ENCODE results near the gene ZNF106. TPM values are rescaled to one million over a fixed set of nuclear protein-coding genes. Genes with fewer than 3 reads are reported as not detected.

ZNF106 gene
- total RNA-seq, 1 donor from 2014 or later, result 57.2 TPM

DNA sequence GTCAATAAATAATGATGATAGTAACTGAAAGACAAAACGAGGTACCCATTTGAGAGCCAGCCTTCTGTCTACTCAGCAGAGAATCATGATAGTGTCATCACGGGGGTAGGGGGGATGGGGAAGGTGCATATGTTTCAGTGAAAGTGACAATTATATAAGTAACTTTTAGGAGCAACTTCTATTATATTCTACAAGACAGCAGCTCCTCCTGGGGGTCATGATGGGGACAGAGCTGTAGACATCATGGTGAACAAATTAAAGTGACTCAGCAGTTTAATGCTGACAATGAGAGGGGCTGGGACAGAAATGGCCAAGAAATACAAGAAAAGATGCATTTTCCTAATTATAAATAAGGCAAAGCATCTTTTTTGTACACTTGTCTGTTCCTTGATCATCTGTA is 119.8 kb downstream of the ZNF106 start:
- no peak for DNase-seq (ENCODE audit: low read depth, low spot score)

DNA sequence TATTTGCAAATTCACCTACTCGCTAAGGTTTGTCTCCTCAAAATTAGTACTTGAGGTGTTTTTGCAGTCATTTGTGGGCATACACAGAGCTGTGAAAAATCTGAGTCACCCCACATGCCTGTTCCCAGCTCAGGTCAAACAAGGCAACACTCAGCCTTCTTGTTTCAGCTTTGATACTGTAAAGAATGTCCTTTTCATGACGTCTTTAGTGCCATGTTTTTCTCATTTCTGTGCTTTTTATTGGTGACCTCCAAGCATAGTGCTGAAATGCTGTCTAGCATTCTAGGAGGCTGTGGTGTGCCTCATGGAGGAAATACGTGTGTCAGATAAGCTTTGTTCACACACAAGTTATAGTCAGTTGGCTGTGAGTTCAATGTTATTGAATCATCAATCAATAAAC is 122.8 kb downstream of the ZNF106 start:
- no peak for DNase-seq (ENCODE audit: low read depth, low spot score)

DNA sequence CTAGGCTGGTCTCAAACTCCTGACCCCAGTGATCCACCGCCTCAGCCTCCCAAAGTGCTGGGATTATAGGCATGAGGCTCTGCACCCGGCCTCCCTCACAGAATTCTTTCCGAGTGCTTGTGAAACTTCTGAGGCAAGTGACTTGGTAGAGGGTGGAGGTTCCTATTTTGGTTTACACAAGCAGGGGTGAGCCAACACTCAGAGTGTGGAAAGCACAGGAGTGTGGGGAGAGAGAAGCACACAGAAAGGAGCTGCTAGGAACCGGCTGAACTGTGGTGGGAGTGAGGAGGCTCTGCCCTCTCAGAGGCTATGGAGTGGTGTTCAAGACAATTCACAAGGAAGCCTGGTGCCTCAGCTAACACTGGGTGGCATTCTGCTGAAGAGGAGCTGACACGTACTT is 123.9 kb downstream of the ZNF106 start:
- DNase-seq (ENCODE audit: low read depth, low spot score), result no peak

DNA sequence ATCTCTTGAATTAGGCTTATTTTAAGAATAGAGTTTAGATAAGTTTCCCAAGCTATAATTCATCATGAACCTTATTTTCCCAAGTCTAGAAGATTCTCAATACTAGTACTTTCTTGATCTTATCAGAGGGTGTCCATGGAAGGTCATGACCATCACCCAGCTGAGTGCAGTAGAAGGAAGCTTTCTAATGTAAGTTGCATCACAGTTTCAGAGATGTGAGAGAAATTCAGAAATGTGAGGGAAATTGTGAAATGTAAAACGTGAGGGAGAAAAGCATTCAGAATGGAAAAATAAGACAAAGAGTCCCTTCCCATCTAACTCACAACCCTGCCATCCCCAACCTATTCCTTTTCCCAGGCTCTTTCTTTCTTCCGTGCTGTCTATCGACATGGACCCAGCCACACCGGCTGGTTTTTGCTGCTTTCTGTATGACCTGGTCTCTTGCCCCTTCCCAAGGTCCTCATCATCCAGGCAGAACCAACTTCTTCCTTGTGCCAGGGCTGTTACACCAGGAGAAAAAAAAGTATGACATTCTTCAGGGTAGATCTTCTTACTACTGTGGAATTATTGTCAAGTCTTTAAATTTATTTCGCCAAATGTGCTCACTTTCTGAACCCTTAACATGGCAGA is 124.9 kb downstream of the ZNF106 start:
- no peak for DNase-seq (ENCODE audit: low read depth, low spot score)

DNA sequence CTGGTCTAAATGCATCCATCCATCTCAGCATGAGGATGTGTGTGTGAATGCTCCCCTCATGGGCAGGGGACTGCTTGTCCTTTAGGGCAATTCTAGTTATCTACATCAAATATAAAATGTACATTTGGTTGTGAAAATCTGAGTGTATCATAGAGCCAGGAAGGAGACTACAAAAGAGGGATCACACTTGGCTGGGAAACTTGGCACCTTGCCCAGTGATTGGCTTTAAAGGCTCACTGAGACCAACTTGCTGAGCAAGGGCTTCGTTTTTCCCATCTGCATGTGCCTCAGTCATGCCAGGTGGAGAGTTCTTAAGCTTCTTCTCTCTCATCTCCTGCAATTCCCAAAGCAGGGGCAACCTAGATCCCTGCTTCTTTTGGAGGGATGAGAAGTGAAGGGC is 126.4 kb downstream of the ZNF106 start:
- DNase-seq (ENCODE audit: low read depth, low spot score), result peak; percentile 39

DNA sequence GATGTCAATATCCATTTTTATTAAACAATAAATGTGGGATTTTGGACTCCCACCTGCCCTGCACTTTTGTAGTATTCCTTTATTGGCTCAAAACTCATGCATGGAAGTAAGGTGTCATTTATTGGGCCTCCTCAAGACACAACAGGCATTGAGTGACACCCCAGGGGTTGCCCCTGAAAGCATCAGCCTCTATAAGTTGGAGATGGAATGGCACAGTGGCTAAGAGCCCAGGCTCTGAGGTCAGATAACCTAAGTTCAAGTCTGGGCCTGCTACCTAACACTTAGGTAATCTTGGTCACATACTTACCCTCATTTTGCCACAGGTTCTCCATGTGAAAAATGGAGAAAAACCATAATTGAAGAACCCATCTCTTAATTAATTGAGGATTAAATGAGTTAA is 127.0 kb downstream of the ZNF106 start:
- no peak for DNase-seq (ENCODE audit: low read depth, low spot score)

DNA sequence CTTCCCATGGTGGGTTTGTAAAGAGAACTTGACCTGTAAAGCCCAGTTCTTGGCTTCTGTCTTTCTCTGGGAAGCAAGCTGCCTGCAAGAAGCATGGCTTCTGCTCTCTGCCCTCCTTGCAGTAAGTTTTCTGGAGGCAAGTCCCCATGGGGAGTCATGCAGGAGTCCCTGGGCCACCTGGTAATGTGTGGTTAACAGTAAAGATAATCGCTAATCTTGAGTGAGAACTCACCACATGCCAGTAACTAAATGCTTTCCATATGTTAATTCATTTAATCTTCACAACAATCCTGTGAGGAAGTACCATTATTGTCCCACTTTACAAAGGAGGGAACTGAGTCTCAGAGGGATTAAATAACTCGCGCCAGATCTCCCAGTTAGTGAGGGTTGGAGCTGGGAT is 127.5 kb downstream of the ZNF106 start:
- no peak for DNase-seq (ENCODE audit: low read depth, low spot score)

Other genes with a start within 250 kb of the ZNF106 start
- gene GANC, start 217.9 kb downstream of the ZNF106 start, total RNA-seq, result 10.7 and 14.8 TPM in 2 replicates
- 42.1 and 47.1 TPM in 2 replicates for gene TMEM87A, start 217.7 kb downstream of the ZNF106 start, total RNA-seq
- gene CAPN3, start 131.6 kb downstream of the ZNF106 start, total RNA-seq, result 0.21 and 0.26 TPM in 2 replicates
- gene SNAP23, start 4.5 kb upstream of the ZNF106 start, total RNA-seq, result 205 and 245 TPM in 2 replicates
- gene LRRC57, start 57.7 kb upstream of the ZNF106 start, total RNA-seq, result 16.0 and 21.1 TPM in 2 replicates
- 37.9 and 45.0 TPM in 2 replicates for gene HAUS2, start 57.7 kb upstream of the ZNF106 start, total RNA-seq
- gene STARD9, start 84.5 kb upstream of the ZNF106 start, total RNA-seq, result 4.8 and 6.5 TPM in 2 replicates
- gene CDAN1, start 246.0 kb upstream of the ZNF106 start, total RNA-seq, result 14.3 and 16.5 TPM in 2 replicates